HL-60/S4 treated with retinoic acid at 250 ng/mL for 4 days and 3 days (cell line): ENCODE measurements around the gene ATP5PD.
"Not testable (repeated sequence)": the region's sequence is repeated elsewhere in the genome, so short reads cannot be mapped to it uniquely, and the experiment has no call there.

Experiments
- in situ Hi-C: fragments of 300-500 bp; cut with MboI; formaldehyde crosslinking; loops from 2 replicates; pipeline ENCODE4 v1.7.0; 2022; ENCODE audit warnings: low sequenced_read_pairs

Gene ATP5PD

GRCh38 chr17:75059369-75060345 is 12.9 kb upstream of the ATP5PD start:
- in situ Hi-C loops = no loop called here

DNA sequence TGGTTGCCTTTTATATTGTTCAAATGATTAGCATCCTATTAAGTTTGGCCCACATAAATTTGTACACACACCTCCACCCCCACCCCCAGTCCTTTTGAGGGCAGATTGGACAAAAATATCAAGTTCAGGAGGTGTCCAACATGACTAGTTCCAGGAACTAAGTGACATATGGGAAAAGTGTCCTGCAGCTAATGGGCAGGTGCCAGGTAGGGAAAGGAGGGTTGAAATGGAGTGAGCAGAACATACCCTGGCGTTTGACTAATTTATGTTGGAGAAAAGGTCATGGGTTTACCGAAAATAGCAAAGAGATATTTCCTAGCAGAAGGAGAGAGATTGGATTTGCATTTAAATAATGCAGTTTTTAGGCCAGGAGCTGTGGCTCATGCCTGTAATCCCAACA is 5.2 kb upstream of the ATP5PD start:
- in situ Hi-C loops = no loop called here

DNA sequence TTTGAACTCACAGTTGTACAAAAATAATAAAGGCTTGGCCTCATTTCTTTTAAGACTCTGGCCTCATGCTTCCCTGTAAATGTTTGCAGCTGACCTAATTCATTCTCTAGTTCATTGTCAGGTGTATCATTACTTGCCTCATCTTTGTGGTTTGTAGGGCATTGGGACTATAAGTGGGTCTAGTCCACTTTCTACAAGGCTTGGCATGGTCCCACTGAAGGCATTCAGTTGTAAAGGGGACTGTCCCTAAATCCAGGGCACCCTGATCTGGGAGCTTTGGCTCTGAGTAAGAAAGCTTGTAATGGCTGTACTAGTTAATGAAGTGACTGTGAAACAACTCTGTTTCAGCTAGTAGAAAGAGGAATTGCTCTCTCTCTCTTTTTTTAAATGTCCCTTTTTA is 2.9 kb upstream of the ATP5PD start:
- in situ Hi-C loops = no loop called here

DNA sequence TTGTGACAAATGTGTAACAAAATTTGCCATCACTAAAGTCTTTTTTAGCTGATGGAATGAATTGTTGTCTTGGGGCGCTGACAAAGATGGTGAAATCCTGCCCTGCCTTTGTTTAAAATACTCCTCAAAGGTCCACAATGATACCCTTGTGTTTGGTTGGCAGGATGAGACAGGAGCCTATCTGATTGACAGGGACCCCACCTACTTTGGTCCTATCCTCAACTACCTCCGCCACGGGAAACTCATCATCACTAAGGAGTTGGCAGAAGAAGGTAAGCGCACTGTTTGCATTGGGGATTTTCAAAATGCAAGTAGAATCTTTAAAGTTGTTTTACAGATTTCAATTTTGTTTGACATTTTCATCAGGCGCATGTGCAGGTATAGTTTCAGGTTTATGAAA is 2.3 kb upstream of the ATP5PD start:
- in situ Hi-C loops = no loop called here

DNA sequence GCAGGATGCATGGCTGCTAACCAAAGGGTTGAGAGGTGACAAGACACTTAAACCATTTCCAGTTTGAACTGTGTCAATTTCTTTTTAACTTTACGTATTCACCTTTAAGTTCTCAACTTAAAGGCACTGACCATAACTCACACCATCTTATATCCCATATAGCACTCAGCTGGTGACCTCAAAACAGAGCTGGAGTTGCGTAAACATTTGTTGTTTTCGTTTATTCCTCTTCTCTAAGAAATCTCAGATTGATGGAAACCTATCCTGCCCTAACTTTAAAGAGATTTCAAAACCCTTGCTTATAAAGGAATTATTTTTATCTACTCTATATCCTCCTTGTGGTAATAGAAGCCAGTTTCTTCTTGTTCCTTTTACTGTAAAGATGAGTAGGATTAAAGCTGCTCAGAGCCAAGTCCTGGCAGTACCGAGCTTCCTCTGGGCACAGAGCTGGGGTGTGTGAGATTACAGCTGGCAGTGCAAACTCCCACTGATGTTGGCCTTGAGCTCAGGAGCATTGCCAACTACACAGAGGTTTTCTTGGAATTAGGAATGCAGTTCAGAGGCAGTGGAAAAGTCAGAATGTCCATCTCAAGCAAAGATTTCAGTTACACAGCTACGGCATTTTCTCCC is 1.6 kb upstream of the ATP5PD start:
- in situ Hi-C loops = no loop called here

DNA sequence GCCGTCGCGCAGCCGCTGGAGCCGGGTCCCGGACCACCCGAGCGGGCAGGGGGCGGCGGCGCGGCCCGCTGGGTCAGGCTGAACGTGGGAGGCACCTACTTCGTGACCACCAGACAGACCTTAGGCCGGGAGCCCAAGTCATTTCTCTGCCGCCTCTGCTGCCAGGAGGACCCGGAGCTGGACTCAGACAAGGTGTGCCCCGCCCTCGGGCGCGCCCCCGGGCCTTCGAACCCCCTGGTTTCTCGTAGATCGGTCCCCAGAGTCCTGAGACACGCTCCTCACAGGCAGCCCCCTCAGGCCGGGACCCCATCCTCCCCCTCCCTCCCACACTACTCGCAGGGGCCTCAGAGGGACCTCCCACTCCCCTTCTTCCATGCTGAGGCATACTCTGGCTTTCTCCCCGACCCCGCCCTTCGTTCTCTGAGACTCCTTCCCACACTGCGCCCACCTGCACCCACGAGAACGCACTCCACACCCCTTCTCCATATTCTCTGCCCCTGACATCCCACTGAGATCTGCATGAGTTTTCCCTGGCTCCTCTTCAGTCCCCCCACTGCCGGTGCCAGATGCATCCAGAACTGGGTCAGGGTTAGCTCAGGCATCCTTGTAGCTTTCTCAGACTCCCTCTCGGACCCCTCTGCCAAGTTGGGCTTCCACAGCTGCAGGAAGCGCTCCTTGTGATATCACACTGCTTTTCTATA is 779 bp upstream of the ATP5PD start:
- in situ Hi-C loops = no loop called here

DNA sequence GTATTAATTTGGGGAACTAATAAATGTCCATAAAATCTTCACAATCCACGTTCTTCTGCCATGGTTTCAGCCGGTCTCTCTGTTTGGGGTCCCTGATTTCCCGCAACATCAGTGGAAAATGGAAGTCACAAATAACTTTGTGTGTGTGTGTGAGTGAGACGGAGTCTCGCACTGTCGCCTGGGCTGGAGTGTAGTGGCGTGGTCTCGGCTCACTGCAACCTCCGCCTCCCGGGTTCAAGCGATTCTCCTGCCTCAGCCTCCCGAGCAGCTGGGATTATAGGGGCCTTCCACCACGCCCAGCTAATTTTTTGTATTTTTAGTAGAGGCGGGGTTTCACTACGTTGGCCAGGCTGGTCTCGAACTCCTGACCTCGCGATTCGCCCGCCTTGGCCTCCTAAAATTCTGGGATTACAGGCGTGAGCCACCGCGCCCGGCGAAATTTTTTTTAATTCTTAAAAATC is 793 bp downstream of the ATP5PD start:
- in situ Hi-C loops = not testable (repeated sequence)

GRCh38 chr17:75044716-75045115 is 2.1 kb downstream of the ATP5PD start:
- in situ Hi-C loops = no loop called here

- in situ Hi-C loops = not testable (repeated sequence)
These were observed 3.0 kb downstream of the ATP5PD start for GRCh38 chr17:75043789-75044188.

GRCh38 chr17:75041656-75042280 is 5.0 kb downstream of the ATP5PD start:
- in situ Hi-C loops = no loop called here

DNA sequence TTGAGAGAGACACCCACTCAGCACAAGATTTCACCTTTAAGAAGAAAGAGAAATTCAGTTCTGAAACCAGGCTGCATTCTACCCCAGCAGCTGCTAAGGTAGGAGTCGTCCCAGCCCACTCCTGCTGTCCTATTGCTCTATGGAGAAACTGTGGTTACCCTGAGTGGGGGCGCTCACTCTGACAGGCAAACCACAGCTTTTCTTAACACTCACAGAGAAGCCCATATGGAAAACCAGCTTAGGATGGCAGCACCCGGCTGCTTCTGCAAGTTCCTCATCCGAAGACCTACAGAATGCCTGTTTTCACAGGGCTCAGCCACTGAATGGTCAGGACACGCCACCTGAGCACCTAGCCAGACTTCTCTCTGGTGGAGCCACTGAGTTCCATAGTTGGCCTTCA is 7.5 kb downstream of the ATP5PD start:
- in situ Hi-C loops = no loop called here

DNA sequence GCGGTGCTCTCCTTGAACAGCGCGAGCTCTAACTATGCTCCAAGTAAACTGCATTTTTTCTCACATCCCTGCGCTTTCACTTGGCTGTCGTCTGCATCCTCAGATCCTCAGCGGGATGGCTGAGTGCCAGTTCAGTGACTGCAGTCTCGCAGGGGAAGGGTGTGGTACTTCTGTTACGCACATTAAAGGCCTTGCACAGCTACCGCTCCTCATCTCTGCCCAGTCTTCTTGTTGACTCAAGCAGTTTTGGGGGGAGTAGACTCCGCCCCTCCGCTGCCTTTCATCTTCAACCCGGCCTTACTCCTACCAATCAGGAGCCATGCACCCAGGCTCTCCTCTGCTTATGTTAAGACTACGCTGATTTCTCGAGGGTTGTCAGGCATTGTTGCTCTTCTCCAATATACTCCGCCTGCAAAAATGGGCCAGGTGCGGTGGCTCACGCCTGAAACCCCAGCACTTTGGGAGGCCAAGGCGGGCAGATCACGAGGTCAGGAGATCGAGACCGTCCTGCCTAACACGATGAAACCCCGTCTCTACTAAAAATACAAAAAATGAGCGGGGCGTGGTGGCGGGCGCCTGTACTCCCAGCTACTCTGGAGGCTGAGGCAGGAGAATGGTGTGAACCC is 10.0 kb downstream of the ATP5PD start:
- in situ Hi-C loops = no loop called here

DNA sequence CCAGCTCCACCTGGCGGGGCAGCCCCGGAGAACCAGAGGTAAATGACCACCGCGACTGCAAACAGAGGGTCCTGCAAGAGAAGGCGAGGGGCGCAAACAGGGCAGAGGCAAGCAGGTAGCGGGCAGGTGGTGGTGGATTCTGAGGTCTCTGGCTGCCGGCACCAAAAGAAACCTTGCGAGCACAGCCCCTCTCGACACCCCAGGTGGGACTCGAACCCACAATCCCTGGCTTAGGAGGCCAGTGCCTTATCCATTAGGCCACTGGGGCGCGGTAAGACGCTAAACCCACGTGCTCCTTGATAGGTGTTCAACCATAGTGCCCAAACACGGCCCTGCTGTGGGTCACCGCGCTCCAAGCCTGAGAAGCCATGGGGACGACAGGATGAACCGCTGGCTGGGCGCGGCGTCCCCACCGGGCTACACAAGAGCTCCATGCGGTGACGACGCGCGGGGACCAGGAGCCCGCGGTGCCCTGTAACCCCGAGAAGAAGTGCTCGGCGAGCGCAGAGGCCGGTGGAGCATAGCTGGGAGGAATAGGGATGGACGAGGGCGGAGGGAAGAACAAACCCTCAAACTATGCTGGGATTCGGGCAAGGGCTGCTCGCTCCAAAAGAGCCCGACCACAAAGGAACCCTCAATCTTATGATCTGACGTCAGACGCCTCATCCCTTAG is 12.4 kb downstream of the ATP5PD start:
- in situ Hi-C loops = no loop called here

DNA sequence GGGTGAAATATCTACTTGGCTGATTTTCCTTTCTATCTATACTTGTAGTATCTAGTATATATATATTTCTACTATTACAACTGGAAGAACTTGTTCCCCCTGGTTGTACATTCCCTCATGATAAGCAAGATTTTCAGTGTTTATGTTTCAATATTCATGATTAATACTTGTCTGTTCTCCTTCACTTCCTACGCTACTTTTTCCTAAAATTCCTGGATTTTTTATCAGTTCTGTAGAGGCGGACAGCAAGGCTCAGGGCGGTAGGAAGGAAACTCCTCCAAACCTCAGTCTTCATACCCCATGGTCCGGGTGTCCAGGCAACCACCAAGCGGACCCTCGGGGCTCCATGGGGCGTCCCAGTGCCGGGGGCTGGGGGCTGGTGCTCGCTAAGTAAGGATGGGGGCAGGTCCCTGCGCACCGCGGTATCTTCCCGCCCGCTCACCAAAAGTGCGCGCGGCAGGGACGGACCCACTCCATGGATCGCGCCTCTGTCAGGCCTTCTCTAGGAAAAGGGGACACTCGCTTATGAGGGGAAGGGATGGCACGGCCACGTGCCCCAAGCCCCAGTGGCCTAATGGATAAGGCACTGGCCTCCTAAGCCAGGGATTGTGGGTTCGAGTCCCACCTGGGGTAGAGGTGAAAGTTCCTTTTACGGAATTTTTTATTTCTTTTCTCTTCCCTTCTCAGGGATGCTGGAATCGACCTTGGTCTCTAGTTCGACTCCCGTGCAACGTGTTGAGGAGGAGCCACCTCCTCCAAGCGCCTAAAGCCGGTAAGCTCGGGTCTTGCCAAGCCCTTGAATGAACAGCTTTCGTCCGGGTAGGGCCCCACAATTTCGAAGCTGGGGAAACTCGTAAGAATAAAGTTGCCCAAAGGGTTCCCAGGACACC is 13.2 kb downstream of the ATP5PD start:
- in situ Hi-C loops = no loop called here

DNA sequence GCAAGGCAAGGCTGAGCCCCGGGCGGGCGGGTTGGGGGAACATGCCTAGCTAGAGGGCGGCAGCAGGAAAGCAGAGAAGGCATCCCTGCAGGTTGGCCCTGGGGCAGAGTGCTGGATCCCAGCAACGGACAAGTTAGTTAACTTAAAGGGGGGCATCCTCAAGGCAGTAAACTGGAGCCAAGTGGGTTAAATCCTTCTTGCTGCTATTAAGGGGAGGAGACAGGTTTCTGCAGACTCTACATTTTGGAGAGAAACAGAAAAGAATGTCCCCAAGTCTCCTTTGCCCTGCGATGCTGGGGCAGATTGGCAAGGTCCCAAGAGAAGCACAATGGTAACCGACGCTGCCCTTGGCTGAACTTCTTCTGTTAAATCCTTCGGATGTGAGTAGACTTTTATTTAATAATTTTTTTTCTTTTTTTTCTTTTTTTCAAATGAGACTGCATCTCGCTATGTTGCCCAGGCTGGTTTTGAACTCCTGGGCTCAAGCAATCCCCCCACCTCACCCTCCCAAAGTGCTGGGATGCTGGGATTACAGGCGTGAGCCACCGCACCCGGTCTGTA is 14.0 kb downstream of the ATP5PD start:
- in situ Hi-C loops = no loop called here

GRCh38 chr17:75031972-75032719 is 14.6 kb downstream of the ATP5PD start:
- in situ Hi-C loops = no loop called here

DNA sequence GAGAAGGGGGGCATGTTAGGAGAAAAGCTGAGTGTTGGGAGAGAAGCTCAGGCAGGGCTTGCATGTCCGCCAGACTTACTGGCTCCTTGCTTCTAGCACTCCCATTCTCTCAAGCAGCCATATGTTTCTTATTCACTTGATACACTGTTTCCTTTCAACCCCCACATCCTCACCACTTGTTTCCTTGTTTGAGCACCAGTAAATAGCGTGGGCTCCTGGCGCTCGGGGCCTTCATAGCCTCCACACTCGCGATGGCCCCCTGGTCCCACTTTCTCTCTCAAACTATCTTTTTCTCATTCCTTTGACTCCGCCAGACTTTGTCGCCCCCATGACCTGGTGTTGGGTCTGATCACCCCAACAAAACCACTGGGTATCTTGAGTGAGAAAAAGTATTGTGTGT is 16.6 kb downstream of the ATP5PD start:
- in situ Hi-C loops = no loop called here

DNA sequence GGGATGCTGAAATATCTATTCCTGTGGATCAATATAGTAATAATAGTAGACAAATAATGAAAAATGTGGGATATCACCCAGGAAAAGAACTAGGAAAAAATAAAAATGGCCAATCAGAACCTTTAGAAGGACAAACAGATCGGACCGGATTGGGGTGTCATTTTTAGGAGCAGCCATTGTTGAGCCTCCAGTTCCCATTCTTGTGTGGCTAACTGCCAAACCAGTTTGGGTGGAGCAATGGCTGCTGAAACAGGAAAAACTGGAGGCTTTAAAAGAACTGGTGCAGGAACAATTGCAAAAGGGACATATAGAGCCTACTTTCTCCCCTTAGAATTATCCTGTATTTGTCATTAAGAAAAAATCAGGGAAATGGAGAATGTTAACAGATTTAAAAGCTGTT is 20.1 kb downstream of the ATP5PD start:
- in situ Hi-C loops = not testable (repeated sequence)
